SU-DHL-6 (cell line): ENCODE results near the gene USH1C.

Experiments
- H2AFZ ChIP-seq: fragments of 200-600 bp; sonication (generic); 2 replicates; pipeline ENCODE4 v1.6.1; 2014; ENCODE audit warnings: low read depth, mild to moderate bottlenecking, moderate library complexity, mixed read lengths, antibody characterized with exemption, low read length; ENCODE audit not compliant: severe bottlenecking
- H3F3A ChIP-seq: fragments of 200-600 bp; shearing (Covaris generic); 2 replicates; pipeline ENCODE4 v1.6.0; 2016; ENCODE audit warnings: antibody characterized with exemption, mild to moderate bottlenecking; ENCODE audit not compliant: insufficient read depth
- H3K27ac ChIP-seq: fragments of 200-600 bp; sonication (generic); 2 replicates; pipeline ENCODE4 v1.5.1; 2016; ENCODE audit warnings: low read depth, mild to moderate bottlenecking, low read length, moderate library complexity, mixed read lengths
- H3K27me3 ChIP-seq: fragments of 200-600 bp; sonication (generic), shearing (Covaris generic); 2 replicates; pipeline ENCODE4 v1.6.0; 2014; ENCODE audit warnings: mild to moderate bottlenecking, low read length
- H3K36me3 ChIP-seq: fragments of 200-600 bp; sonication (generic); 2 replicates; pipeline ENCODE4 v1.6.1; 2014; ENCODE audit warnings: mild to moderate bottlenecking, low read length, mixed read lengths
- H3K4me2 ChIP-seq: fragments of 300-600, 200-600 bp; shearing (Covaris generic), sonication (generic); 2 replicates; pipeline ENCODE4 v1.6.0; 2014; ENCODE audit warnings: low read length, low read depth, mild to moderate bottlenecking; ENCODE audit not compliant: poor library complexity, severe bottlenecking
- H3K4me3 ChIP-seq: fragments of 200-600 bp; sonication (generic); 2 replicates; pipeline ENCODE4 v1.5.1; 2014; ENCODE audit warnings: antibody characterized with exemption, low read length, mild to moderate bottlenecking, mixed read lengths; ENCODE audit not compliant: insufficient read depth, poor library complexity, severe bottlenecking
- H3K79me2 ChIP-seq: fragments of 200-600 bp; sonication (generic); 2 replicates; pipeline ENCODE4 v1.6.1; 2014; ENCODE audit warnings: mild to moderate bottlenecking, low read length, moderate library complexity; ENCODE audit not compliant: insufficient read depth
- H3K9ac ChIP-seq: fragments of 200-600 bp; sonication (generic); 2 replicates; pipeline ENCODE4 v1.7.0; 2014; ENCODE audit warnings: mild to moderate bottlenecking, low read length
- H3K9me2 ChIP-seq: fragments of 200-600 bp; sonication (generic); replicated peaks from 2 replicates; pipeline ENCODE4 v1.6.1; 2014; ENCODE audit warnings: low read length; ENCODE audit not compliant: insufficient read depth
- H3K9me3 ChIP-seq: fragments of 200-600 bp; sonication (generic); 2 replicates; pipeline ENCODE4 v1.6.1; 2014; ENCODE audit warnings: low read length, mixed read lengths; ENCODE audit not compliant: insufficient read depth
- H4K20me1 ChIP-seq: fragments of 200-600 bp; sonication (generic); 2 replicates; pipeline ENCODE4 v1.6.1; 2014; ENCODE audit warnings: low read depth, mild to moderate bottlenecking, antibody characterized with exemption, low read length, moderate library complexity, mixed read lengths
- EZH2phosphoT487 ChIP-seq: fragments of 200-600 bp; sonication (generic), shearing (Covaris generic); conservative IDR thresholded peaks from 2 replicates; pipeline ENCODE4 v1.6.1; 2018; ENCODE audit warnings: mild to moderate bottlenecking, antibody characterized with exemption, low read length, moderate library complexity, mixed read lengths
- TF ChIP-seq, protein P1 (sequence below): fragments of 200-600 bp; sonication (generic); IDR thresholded peaks from one replicate; pipeline ENCODE4 v1.5.1; 2017; ENCODE audit warnings: antibody characterized with exemption, mild to moderate bottlenecking, low read length, moderate library complexity; ENCODE audit not compliant: insufficient read depth, poor library complexity, severe bottlenecking

Gene USH1C

DNA sequence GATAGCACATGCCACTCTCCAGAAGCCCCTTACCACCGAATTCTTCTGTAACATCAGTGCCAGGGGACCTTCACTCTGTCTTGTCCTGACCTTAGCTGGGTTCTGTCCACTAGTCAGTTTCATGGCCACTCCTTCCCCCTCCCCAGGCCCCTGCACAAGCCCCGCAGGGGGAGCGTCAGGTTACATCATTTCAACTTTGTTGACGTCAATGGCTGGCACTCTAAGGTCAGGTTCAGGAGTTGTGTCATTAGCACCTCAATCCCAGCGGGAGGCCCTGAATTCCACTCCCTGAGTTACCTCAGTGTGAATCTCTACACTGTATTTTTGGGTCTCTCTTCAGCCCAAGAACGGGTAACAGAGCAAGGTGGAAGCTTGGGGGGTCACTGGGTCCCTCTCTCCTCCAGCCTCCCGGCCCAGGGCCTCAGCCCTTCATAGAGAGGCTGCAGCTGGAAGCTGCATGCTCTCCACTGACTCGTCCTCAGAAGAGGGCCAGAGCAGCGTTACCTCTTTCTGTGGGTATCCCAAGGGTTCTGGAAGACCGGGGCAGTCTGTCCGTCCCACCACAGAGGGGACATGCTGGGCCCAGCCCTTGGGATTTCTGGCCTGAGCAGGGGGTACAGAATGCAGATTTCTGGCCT, 10.3 kb downstream of the USH1C start:
- H3K4me2 ChIP-seq = no peak overlapping the region
- no peaks in the 10 kb centered on the region for H3K27me3 ChIP-seq
- H3K79me2 ChIP-seq = no peaks in the 10 kb centered on the region
- H3K27ac ChIP-seq = no peak overlapping the region
- H3F3A ChIP-seq = no peaks in the 10 kb centered on the region
- H3K9me3 ChIP-seq = no peaks in the 10 kb centered on the region
- no peak overlapping the region for H2AFZ ChIP-seq
- H4K20me1 ChIP-seq = no peaks in the 10 kb centered on the region
- H3K9ac ChIP-seq = no peak overlapping the region
- TF ChIP-seq, protein P1, sequence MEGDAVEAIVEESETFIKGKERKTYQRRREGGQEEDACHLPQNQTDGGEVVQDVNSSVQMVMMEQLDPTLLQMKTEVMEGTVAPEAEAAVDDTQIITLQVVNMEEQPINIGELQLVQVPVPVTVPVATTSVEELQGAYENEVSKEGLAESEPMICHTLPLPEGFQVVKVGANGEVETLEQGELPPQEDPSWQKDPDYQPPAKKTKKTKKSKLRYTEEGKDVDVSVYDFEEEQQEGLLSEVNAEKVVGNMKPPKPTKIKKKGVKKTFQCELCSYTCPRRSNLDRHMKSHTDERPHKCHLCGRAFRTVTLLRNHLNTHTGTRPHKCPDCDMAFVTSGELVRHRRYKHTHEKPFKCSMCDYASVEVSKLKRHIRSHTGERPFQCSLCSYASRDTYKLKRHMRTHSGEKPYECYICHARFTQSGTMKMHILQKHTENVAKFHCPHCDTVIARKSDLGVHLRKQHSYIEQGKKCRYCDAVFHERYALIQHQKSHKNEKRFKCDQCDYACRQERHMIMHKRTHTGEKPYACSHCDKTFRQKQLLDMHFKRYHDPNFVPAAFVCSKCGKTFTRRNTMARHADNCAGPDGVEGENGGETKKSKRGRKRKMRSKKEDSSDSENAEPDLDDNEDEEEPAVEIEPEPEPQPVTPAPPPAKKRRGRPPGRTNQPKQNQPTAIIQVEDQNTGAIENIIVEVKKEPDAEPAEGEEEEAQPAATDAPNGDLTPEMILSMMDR = no peak
- TF ChIP-seq EZH2phosphoT487 = no peak
- H3K9me2 ChIP-seq = no peaks in the 10 kb centered on the region
- H3K36me3 ChIP-seq = no peaks in the 10 kb centered on the region
- no peak overlapping the region for H3K4me3 ChIP-seq

DNA sequence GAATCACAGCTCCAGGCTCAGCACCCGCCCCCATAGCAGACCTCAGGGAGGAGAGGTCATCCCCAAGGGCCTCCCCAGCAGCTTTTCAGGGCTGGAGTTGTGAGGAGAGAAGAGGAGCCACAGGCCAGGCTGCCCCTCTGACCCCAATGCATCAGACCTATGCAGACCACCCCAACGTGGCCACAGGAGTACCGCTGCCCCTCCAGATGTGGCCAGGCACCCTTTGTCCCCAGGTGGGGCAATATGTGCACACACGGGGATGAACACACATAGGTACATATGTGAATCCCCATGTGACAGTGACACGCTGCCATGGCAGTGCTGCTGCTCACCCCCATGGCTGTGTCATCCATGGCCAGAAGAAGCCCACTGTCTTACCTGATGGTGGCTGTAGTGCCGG, 10.9 kb downstream of the USH1C start:
- no peak overlapping the region for H3K9ac ChIP-seq

DNA sequence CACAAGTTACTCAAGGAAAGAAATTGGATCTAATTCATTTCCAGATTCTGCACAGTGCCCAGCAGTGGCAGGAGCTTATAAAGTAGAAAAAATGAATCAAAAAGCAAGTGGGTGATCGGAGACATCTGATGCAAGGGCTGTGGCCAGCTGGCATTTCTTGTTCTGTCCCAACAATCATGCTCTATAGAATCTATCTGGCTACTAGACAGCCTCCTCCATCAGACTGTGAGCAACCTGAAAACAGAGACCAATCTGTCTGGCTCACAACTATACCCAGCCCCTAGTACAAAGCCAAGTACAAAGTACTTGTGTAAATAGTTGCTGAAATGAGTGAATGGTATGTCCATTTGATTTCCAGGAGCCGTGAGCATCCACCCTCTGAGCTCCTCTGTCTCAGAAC, 11.4 kb downstream of the USH1C start:
- Histone ChIP-seq H2AFZ (no peak overlapping the region), H3F3A (no peaks in the 10 kb centered on the region), H3K9ac (no peak overlapping the region), H3K9me3 (no peaks in the 10 kb centered on the region), H3K4me3 (no peak overlapping the region), H3K27me3 (no peaks in the 10 kb centered on the region), H4K20me1 (no peaks in the 10 kb centered on the region), H3K36me3 (no peaks in the 10 kb centered on the region), H3K9me2 (no peaks in the 10 kb centered on the region), H3K27ac (no peak overlapping the region), H3K4me2 (no peak overlapping the region), H3K79me2 (no peaks in the 10 kb centered on the region)
- TF ChIP-seq EZH2phosphoT487 = no peak
- TF ChIP-seq, protein P1 = no peak

More for the DNA sequence above, 10.9 kb downstream of the USH1C start:
- H3F3A ChIP-seq = no peaks in the 10 kb centered on the region
- TF ChIP-seq, protein P1 = no peak
- no peak for TF ChIP-seq EZH2phosphoT487
- H3K9me2 ChIP-seq = no peaks in the 10 kb centered on the region
- H3K79me2 ChIP-seq = no peaks in the 10 kb centered on the region
- H2AFZ ChIP-seq = no peak overlapping the region
- no peak overlapping the region for H3K4me2 ChIP-seq
- H3K4me3 ChIP-seq = no peak overlapping the region
- no peaks in the 10 kb centered on the region for H3K9me3 ChIP-seq
- no peaks in the 10 kb centered on the region for H3K27me3 ChIP-seq
- no peaks in the 10 kb centered on the region for H3K36me3 ChIP-seq
- H3K27ac ChIP-seq = no peak overlapping the region
- H4K20me1 ChIP-seq = no peaks in the 10 kb centered on the region
